Activated naive CD8-positive, alpha-beta T cell treated with anti-CD3 and anti-CD28 coated beads for 36 hours (primary cell): Measurements from ENCODE around the gene CDH23. TPM values are rescaled to one million over a fixed set of nuclear protein-coding genes. Genes with fewer than 3 reads are reported as not detected.

Experiments
- DNase-seq: peaks from one replicate; pipeline ENCODE4 v3.0.0; 2021
- H3K27ac Mint-ChIP-seq: one replicate; pipeline ENCODE4 v1.8.0; 2022; ENCODE audit warnings: mild to moderate bottlenecking, moderate library complexity, mixed read lengths
- H3K27me3 Mint-ChIP-seq: one replicate; pipeline ENCODE4 v1.8.0; 2022; ENCODE audit warnings: mild to moderate bottlenecking, mixed read lengths
- H3K36me3 Mint-ChIP-seq: one replicate; pipeline ENCODE4 v1.8.0; 2021; ENCODE audit warnings: mild to moderate bottlenecking, mixed read lengths
- H3K4me1 Mint-ChIP-seq: one replicate; pipeline ENCODE4 v1.8.0; 2021; ENCODE audit warnings: mixed read lengths
- H3K4me3 Mint-ChIP-seq: one replicate; pipeline ENCODE4 v1.8.0; 2022; ENCODE audit warnings: mild to moderate bottlenecking, moderate library complexity, mixed read lengths
- H3K9me3 Mint-ChIP-seq: one replicate; pipeline ENCODE4 v1.8.0; 2022; ENCODE audit warnings: mixed read lengths
- total RNA-seq, 2 experiments: library from RNA; stranded (reverse); gene quantifications; one replicate each; pipeline ENCODE4 v1.2.3, GENCODE V29; 2021

Gene CDH23
- total RNA-seq, 2 experiments from 2014 or later: 1.4 TPM

- H3K4me3 Mint-ChIP-seq: no peak overlapping the region
- no peaks in the 10 kb centered on the region for H3K36me3 Mint-ChIP-seq
- H3K4me1 Mint-ChIP-seq: no peaks in the 10 kb centered on the region
- no peak overlapping the region for H3K27ac Mint-ChIP-seq
- no peak for DNase-seq
- no peaks in the 10 kb centered on the region for H3K9me3 Mint-ChIP-seq
- no peaks in the 10 kb centered on the region for H3K27me3 Mint-ChIP-seq
Measured at GRCh38 chr10:71637305-71637704, 240.6 kb downstream of the CDH23 start.

DNA sequence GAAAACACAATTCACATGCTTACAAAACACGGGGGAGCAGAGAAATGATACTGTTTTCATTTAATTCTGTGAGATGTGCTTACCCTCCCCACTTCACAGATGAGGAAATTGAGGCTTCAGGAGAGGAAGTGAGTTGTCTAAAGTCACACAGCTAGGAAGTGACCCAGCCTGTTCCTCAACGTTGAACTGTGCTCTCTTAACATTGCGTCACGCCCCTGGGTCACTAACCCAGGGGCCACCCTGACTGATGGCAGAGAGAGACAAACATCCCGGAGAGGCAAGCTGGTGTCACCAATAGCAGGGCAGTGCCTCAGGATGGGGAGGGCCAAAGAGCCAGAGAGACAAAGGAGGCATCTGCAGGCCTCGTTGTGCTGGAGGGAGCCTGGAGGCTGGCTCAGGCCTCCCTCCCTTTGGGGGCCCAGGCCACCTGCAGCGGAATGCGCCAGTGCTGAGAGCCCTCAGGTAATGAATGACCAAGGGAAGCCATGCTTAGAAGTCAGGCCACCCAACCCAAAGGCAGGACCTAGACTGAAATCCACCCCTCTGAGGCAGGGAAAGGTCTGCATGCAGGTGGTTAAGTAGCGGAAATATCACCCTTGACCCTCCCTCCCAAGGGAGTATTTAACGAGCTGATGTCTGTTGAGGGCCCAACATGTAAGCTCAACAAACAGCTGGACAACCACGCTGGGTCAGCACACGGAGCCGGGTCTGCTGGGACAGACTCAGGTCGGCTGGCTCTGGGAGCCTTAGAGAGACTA is 241.5 kb downstream of the CDH23 start:
- Mint-ChIP-seq H3K27ac (no peak overlapping the region), H3K4me3 (no peak overlapping the region), H3K27me3 (no peaks in the 10 kb centered on the region), H3K4me1 (no peaks in the 10 kb centered on the region), H3K36me3 (no peaks in the 10 kb centered on the region), H3K9me3 (no peaks in the 10 kb centered on the region)
- DNase-seq: no peak

DNA sequence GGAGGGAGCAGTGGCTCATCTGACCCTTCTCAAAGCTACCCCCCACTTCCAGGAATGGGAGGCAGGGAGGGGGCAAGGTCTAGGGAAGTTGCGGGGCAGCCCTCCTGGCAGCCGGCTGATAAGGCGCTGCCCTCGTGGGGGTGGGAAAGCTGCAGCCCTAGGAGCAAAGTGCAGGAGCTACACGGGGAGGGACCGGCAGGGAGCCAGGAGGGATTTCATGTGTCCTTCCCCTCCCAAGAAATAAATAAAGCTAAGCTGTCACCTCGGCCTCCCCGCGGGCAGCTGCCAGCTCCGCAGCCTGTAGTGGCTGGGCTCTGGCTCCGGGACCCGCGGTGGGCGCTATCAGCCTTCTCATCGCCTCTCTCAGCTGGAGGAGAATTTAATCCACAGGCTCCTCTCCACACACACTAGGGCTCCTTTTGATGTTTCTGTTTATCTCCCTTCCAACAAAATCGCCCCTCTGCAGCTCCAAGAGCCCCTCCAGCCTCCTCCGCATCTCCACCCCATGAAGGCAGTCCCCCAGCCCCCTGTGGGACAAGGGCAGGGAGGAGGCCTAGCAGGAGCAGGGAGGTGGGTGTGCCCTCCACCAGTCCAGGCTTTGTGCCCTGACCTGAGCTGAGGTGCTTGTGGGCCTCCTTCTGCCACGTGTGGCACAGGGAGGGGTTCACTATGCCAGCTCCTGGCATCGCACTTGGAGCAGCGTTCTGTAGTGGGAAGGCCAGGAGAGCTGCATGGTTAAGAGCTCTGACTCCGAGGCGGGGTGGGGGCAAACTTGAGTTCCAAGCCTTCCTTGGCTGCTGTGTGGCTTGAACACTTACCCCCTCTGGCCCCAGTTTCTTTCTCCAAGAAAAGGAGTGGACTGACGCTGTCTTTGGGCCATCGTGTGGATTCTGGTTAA is 242.4 kb downstream of the CDH23 start:
- Mint-ChIP-seq H3K9me3 (no peaks in the 10 kb centered on the region), H3K36me3 (no peaks in the 10 kb centered on the region), H3K4me3 (no peak overlapping the region), H3K27me3 (no peaks in the 10 kb centered on the region), H3K27ac (no peak overlapping the region), H3K4me1 (peaks cover 3% of the 10 kb centered on the region)
- DNase-seq: no peak

GRCh38 chr10:71640607-71641006 is 243.9 kb downstream of the CDH23 start:
- Mint-ChIP-seq H3K36me3 (no peaks in the 10 kb centered on the region), H3K4me3 (no peak overlapping the region), H3K27ac (no peak overlapping the region), H3K4me1 (peaks cover 5% of the 10 kb centered on the region), H3K27me3 (no peaks in the 10 kb centered on the region), H3K9me3 (no peaks in the 10 kb centered on the region)
- DNase-seq: no peak

- Mint-ChIP-seq H3K4me1 (peaks cover 5% of the 10 kb centered on the region), H3K9me3 (no peaks in the 10 kb centered on the region), H3K27me3 (no peaks in the 10 kb centered on the region), H3K27ac (no peak overlapping the region), H3K4me3 (no peak overlapping the region), H3K36me3 (no peaks in the 10 kb centered on the region)
- no peak for DNase-seq
Measured at GRCh38 chr10:71641449-71641848, 244.7 kb downstream of the CDH23 start.

- Mint-ChIP-seq H3K4me1 (peaks cover 5% of the 10 kb centered on the region), H3K27me3 (no peaks in the 10 kb centered on the region), H3K4me3 (no peak overlapping the region)
Measured at GRCh38 chr10:71641986-71642385, 245.3 kb downstream of the CDH23 start.

DNA sequence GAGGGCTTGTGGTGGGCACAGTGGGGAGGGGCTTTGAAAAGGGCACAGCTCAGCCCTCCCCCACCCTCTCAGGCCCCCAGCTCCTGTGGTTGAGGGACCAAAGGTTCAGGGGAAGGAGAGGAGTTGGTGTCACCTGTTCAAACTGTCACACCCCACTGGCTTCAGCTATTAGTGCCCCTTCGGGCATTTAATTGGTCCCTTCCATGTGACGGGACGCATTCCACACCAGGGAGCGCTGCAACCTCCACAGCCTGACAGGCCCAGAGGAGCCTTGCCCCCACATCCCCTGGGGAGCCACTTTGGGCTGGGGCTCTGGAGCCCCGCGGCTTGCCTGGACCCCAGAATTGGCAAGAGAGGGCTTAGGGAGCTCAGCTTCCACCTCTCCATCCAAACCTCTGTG is 247.2 kb downstream of the CDH23 start:
- no peak for DNase-seq
- no peak overlapping the region for H3K4me3 Mint-ChIP-seq
- no peaks in the 10 kb centered on the region for H3K27me3 Mint-ChIP-seq
- peaks cover 5% of the 10 kb centered on the region for H3K4me1 Mint-ChIP-seq
- H3K36me3 Mint-ChIP-seq: no peaks in the 10 kb centered on the region
- H3K9me3 Mint-ChIP-seq: no peaks in the 10 kb centered on the region
- no peak overlapping the region for H3K27ac Mint-ChIP-seq

More at GRCh38 chr10:71641986-71642385, 245.3 kb downstream of the CDH23 start:
- no peak for DNase-seq
- no peaks in the 10 kb centered on the region for H3K9me3 Mint-ChIP-seq
- no peaks in the 10 kb centered on the region for H3K36me3 Mint-ChIP-seq
- H3K27ac Mint-ChIP-seq: no peak overlapping the region

DNA sequence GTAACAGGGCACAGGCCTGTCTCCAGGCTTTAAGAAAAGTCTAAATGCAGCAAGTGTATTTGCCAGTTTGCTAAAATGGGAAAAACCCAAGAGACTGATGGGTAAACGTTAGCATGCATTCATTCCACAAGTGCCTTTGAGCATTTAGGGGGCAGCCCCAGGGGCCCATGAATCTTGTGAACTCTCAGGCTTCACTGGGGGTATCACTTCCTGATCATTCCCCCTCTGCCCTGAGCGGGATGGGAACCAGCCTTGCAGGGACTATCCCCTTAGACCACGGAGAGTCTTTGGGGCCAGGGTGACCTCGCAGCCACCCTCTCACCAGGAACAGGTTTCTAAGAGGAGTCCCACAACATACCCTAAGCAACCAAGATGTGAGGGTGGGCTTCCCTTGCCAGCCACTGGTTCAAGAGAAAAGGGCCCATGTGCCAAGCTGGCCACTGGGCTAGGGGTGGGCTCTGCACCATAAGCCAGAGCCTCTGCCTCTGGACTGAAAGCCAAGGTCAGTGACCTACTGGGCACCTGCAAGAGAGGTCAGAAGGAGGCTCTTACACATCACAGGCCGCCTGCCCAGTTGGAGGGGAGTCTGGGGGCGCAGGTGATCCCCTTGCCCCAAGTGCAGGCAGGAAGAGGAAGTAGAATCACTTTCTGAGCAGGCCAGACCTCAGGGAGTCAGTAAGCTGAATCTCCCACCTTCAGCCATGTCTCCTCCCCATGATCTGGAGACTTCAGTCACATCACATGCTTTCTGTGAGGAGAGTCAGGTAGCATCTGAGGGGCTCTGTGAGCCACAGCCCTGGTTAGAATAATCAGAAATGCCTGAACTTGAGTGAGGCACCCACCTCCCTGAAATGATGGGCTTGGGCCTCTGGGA is 247.8 kb downstream of the CDH23 start:
- DNase-seq: peak; percentile 32
- no peaks in the 10 kb centered on the region for H3K9me3 Mint-ChIP-seq

DNA sequence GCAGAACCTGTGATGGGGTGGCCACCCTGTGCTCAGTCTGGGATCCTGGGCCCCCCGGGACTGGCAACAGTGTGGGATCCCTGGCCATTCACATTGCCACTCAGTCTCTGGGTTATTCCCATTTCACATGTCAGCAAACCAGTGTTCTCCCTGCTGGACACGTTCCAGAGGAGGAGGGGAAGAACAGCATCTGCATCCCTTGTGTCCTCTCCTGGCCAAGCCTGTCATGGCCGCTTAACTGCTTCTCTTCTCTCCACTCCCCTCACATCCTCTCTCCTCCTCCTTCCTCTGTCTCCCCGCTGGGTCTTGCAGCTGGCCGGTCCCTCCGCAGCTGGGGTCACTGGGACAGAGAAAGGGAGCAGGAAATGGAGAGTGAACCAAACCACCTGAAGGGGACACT is 248.5 kb downstream of the CDH23 start:
- Mint-ChIP-seq H3K27me3 (no peaks in the 10 kb centered on the region), H3K27ac (no peak overlapping the region), H3K4me1 (peaks cover 7% of the 10 kb centered on the region), H3K9me3 (no peaks in the 10 kb centered on the region), H3K36me3 (no peaks in the 10 kb centered on the region), H3K4me3 (no peak overlapping the region)
- DNase-seq: no peak

More for the DNA sequence above, 247.8 kb downstream of the CDH23 start:
- no peak overlapping the region for H3K4me3 Mint-ChIP-seq
- H3K4me1 Mint-ChIP-seq: peaks cover 7% of the 10 kb centered on the region
- H3K27ac Mint-ChIP-seq: no peak overlapping the region
- no peaks in the 10 kb centered on the region for H3K36me3 Mint-ChIP-seq
- no peaks in the 10 kb centered on the region for H3K27me3 Mint-ChIP-seq

GRCh38 chr10:71646037-71646436 is 249.3 kb downstream of the CDH23 start:
- no peak overlapping the region for H3K4me3 Mint-ChIP-seq
- no peak for DNase-seq

GRCh38 chr10:71646592-71647292 is 250.0 kb downstream of the CDH23 start:
- no peak overlapping the region for H3K4me3 Mint-ChIP-seq
- no peaks in the 10 kb centered on the region for H3K36me3 Mint-ChIP-seq
- no peaks in the 10 kb centered on the region for H3K9me3 Mint-ChIP-seq
- H3K27me3 Mint-ChIP-seq: no peaks in the 10 kb centered on the region
- H3K27ac Mint-ChIP-seq: no peak overlapping the region
- DNase-seq: no peak
- peaks cover 7% of the 10 kb centered on the region for H3K4me1 Mint-ChIP-seq

More at GRCh38 chr10:71646037-71646436, 249.3 kb downstream of the CDH23 start:
- no peaks in the 10 kb centered on the region for H3K36me3 Mint-ChIP-seq
- H3K27me3 Mint-ChIP-seq: no peaks in the 10 kb centered on the region
- no peak overlapping the region for H3K27ac Mint-ChIP-seq
- no peaks in the 10 kb centered on the region for H3K9me3 Mint-ChIP-seq
- peaks cover 7% of the 10 kb centered on the region for H3K4me1 Mint-ChIP-seq

DNA sequence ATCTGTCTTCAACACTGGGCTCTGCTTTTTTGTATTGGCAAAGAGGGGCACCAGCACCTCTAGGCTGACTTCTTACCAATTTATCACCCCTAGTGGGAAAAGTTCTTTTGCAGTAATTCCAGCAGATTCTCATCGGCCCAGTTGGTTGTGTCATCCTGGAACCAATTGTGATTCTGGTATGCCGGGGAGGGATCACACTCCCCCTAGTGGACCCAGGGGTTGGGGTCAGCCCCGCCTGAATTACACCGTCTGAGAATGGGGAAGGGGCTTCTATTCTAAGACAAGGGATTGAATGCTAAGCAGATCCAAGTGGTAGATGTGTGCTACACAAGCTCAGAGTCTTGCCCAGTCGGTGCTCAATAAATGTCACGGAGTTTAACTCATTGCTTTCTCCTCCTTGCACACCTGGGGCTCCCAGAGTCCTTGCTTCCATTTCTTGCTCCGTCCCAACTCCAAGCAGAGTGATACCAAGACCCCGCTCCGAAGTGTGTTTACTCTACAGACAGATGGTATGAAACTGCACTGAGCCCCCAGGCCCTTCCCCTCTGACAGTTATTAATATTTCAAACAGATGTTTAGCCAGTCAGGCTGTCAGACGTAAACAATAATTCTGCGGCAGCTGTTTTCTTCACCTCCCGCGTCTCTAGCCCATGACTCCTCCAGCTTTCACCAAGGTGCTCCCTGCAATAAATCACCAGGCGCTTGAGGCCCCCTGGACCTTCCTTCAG is 251.0 kb downstream of the CDH23 start:
- Mint-ChIP-seq H3K27ac (no peak overlapping the region), H3K4me1 (peaks cover 7% of the 10 kb centered on the region), H3K27me3 (no peaks in the 10 kb centered on the region), H3K36me3 (no peaks in the 10 kb centered on the region), H3K4me3 (no peak overlapping the region), H3K9me3 (no peaks in the 10 kb centered on the region)
- DNase-seq: no peak

DNA sequence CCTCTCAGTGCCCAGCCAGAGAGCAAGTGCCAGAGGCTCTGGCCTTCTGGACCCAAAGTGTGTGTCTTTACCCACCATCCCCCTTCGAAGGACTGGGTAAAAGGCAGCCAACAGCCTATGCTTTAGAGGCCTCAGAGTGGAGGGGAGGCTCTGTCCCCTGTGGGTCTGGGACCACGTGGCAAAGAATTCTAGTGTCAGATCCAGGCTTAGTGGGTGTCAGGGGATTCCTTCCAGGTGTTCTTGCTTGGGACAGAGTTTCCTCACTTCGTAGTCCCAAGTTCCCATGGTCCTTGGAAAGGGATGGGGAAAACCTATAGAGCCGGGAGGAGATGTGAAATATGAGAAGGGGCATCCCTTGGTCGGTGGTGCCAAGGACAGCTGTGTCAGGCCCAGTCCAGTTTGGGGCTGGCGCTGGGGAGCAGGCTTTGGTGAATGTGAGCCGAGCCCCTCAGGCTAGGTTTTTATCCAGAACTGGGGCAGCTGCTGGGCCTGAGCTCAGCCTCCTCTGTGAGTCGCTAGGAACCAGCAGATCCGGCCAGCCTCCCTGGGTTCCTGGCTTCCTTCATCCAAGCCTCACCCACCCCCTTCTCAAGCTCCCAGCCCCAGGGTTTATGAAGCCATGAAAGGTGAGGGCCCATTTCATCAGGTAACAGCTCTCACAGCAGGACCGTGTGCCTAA is 251.7 kb downstream of the CDH23 start:
- H3K36me3 Mint-ChIP-seq: no peaks in the 10 kb centered on the region
- no peak overlapping the region for H3K27ac Mint-ChIP-seq

More for the DNA sequence above, 251.7 kb downstream of the CDH23 start:
- H3K4me1 Mint-ChIP-seq: peaks cover 7% of the 10 kb centered on the region
- H3K27me3 Mint-ChIP-seq: no peaks in the 10 kb centered on the region
- no peak overlapping the region for H3K4me3 Mint-ChIP-seq
- no peaks in the 10 kb centered on the region for H3K9me3 Mint-ChIP-seq
- DNase-seq: no peak
